H9 (cell line): ENCODE data around the gene CNIH2. TPM values are rescaled to one million over a fixed set of nuclear protein-coding genes. Genes with fewer than 3 reads are reported as not detected.

ENCODE experiments used
- DNase-seq: peaks from one replicate; pipeline ENCODE4 v3.0.0-alpha.2; 2017
- H2AFZ ChIP-seq: one replicate; pipeline ENCODE4 v1.6.1; 2013; ENCODE audit warnings: mild to moderate bottlenecking, low read length, control low read depth, moderate library complexity
- H2AK5ac ChIP-seq: 2 replicates; pipeline ENCODE4 v1.6.1; 2013; ENCODE audit warnings: low read length, control low read depth, mixed read lengths; ENCODE audit not compliant: insufficient read length
- H2BK120ac ChIP-seq: one replicate; pipeline ENCODE4 v1.6.1; 2013; ENCODE audit warnings: low read depth, mild to moderate bottlenecking, low read length, control low read depth, inconsistent platforms; ENCODE audit not compliant: poor library complexity, severe bottlenecking
- H2BK12ac ChIP-seq: 2 replicates; pipeline ENCODE4 v1.6.1; 2013; ENCODE audit warnings: low read length, control low read depth, mixed read lengths, low read depth; ENCODE audit not compliant: insufficient read length
- H2BK15ac ChIP-seq: 2 replicates; pipeline ENCODE4 v1.6.1; 2013; ENCODE audit warnings: low read depth, low read length, control low read depth
- H2BK20ac ChIP-seq: one replicate; pipeline ENCODE4 v1.6.1; 2013; ENCODE audit warnings: low read depth, mild to moderate bottlenecking, low read length, control low read depth, inconsistent platforms; ENCODE audit not compliant: poor library complexity, severe bottlenecking
- H2BK5ac ChIP-seq: 2 replicates; pipeline ENCODE4 v1.6.1; 2013; ENCODE audit warnings: low read length, control low read depth, mixed read lengths; ENCODE audit not compliant: insufficient read length
- H3K14ac ChIP-seq: 2 replicates; pipeline ENCODE4 v1.6.1; 2013; ENCODE audit warnings: low read length, control low read depth; ENCODE audit not compliant: insufficient read depth
- H3K18ac ChIP-seq: 2 replicates; pipeline ENCODE4 v1.6.1; 2013; ENCODE audit warnings: low read depth, mild to moderate bottlenecking, mixed read lengths, low read length, control low read depth; ENCODE audit not compliant: insufficient read length
- H3K23ac ChIP-seq: 2 replicates; pipeline ENCODE4 v1.6.1; 2013; ENCODE audit warnings: low read length, control low read depth, mixed read lengths, low read depth; ENCODE audit not compliant: insufficient read length
- H3K23me2 ChIP-seq: 2 replicates; pipeline ENCODE4 v1.6.1; 2013; ENCODE audit warnings: low read depth, mild to moderate bottlenecking, mixed read lengths, low read length, control low read depth; ENCODE audit not compliant: insufficient read length, poor library complexity, severe bottlenecking
- H3K27ac ChIP-seq: 2 replicates; pipeline ENCODE4 v1.5.1; 2013; ENCODE audit warnings: low read length, control low read depth, mixed read lengths, low read depth; ENCODE audit not compliant: insufficient read length
- H3K27me3 ChIP-seq: 2 replicates; pipeline ENCODE4 v1.6.1; 2013; ENCODE audit warnings: low read length, control low read depth, inconsistent platforms; ENCODE audit not compliant: insufficient read depth
- H3K4ac ChIP-seq: 2 replicates; pipeline ENCODE4 v1.6.1; 2013; ENCODE audit warnings: low read depth, mild to moderate bottlenecking, control low read depth, inconsistent platforms, low read length, moderate library complexity
- H3K4me1 ChIP-seq: 2 replicates; pipeline ENCODE4 v1.6.1; 2013; ENCODE audit warnings: low read length, control low read depth, inconsistent platforms; ENCODE audit not compliant: insufficient read depth
- H3K4me2 ChIP-seq: 2 replicates; pipeline ENCODE4 v1.6.1; 2013; ENCODE audit warnings: low read length, control low read depth, mixed read lengths; ENCODE audit not compliant: insufficient read length, insufficient read depth
- H3K56ac ChIP-seq: 2 replicates; pipeline ENCODE4 v1.6.1; 2013; ENCODE audit warnings: low read depth, mild to moderate bottlenecking, mixed read lengths, low read length, control low read depth; ENCODE audit not compliant: insufficient read length
- H3K79me1 ChIP-seq: 2 replicates; pipeline ENCODE4 v1.6.1; 2013; ENCODE audit warnings: low read depth, mild to moderate bottlenecking, moderate library complexity, low read length, control low read depth, inconsistent platforms; ENCODE audit not compliant: insufficient read depth, poor library complexity, severe bottlenecking
- H3K79me2 ChIP-seq: 2 replicates; pipeline ENCODE4 v1.6.1; 2013; ENCODE audit warnings: low read length, control low read depth, inconsistent platforms; ENCODE audit not compliant: insufficient read depth
- H3K9ac ChIP-seq: 2 replicates; pipeline ENCODE4 v1.6.1; 2013; ENCODE audit warnings: low read length, control low read depth, mixed read lengths; ENCODE audit not compliant: insufficient read length; ENCODE audit errors: extremely low read depth
- H3K9me3 ChIP-seq: one replicate; pipeline ENCODE4 v1.6.1; 2013; ENCODE audit warnings: low read depth, low read length, inconsistent platforms; ENCODE audit not compliant: control insufficient read depth
- H3T11ph ChIP-seq: one replicate; pipeline ENCODE4 v1.6.1; 2013; ENCODE audit warnings: mild to moderate bottlenecking, low read length, control low read depth, inconsistent platforms
- H4K20me1 ChIP-seq: one replicate; pipeline ENCODE4 v1.6.1; 2013; ENCODE audit not compliant: control insufficient read depth, insufficient read length, insufficient read depth
- H4K5ac ChIP-seq: 2 replicates; pipeline ENCODE4 v1.6.1; 2013; ENCODE audit warnings: low read depth, mild to moderate bottlenecking, mixed read lengths, low read length, control low read depth; ENCODE audit not compliant: insufficient read length
- H4K8ac ChIP-seq: replicated peaks from 2 replicates; pipeline ENCODE4 v1.6.1; 2013; ENCODE audit warnings: low read length, control low read depth, mixed read lengths, low read depth; ENCODE audit not compliant: insufficient read length
- H4K91ac ChIP-seq: 2 replicates; pipeline ENCODE4 v1.6.1; 2013; ENCODE audit warnings: low read depth, mild to moderate bottlenecking, moderate library complexity, mixed read lengths, low read length, control low read depth; ENCODE audit not compliant: insufficient read length
- H3K27ac Mint-ChIP-seq, 3 experiments: 2 replicates in 2 of 3; 3 replicates in 1 of 3; pipeline ENCODE4 v1.8.0; 2020 to 2021; ENCODE audit warnings: mixed read lengths in 3 of 3, mild to moderate bottlenecking in 1 of 3, moderate library complexity in 1 of 3
- H3K27me3 Mint-ChIP-seq: 2 replicates; pipeline ENCODE4 v1.8.0; 2021; ENCODE audit warnings: low read depth, mild to moderate bottlenecking, moderate library complexity, mixed read lengths
- H3K36me3 Mint-ChIP-seq, 3 experiments: 2 replicates in 2 of 3; 3 replicates in 1 of 3; pipeline ENCODE4 v1.8.0; 2020 to 2021; ENCODE audit warnings: low read depth in 3 of 3, mixed read lengths in 3 of 3; ENCODE audit not compliant: insufficient read depth in 1 of 3
- H3K4me1 Mint-ChIP-seq, 2 experiments: 2 replicates each; pipeline ENCODE4 v1.8.0; 2020; ENCODE audit warnings: mixed read lengths in 2 of 2
- H3K4me3 Mint-ChIP-seq, 2 experiments: 2 replicates in 1 of 2; 3 replicates in 1 of 2; pipeline ENCODE4 v1.8.0; 2020 to 2021; ENCODE audit warnings: mild to moderate bottlenecking in 2 of 2, mixed read lengths in 2 of 2, moderate library complexity in 1 of 2
- H3K9me3 Mint-ChIP-seq, 2 experiments: 2 replicates in 1 of 2; 3 replicates in 1 of 2; pipeline ENCODE4 v1.8.0; 2020; ENCODE audit warnings: mild to moderate bottlenecking in 2 of 2, mixed read lengths in 2 of 2, moderate library complexity in 1 of 2
- WGBS: extraction: QIAGEN DNeasy Blood & Tissue Kit; methylation state at CpG from one replicate; pipeline ENCODE4 v1.1.7; 2013; ENCODE audit warnings: missing lambda C conversion rate, low lambda C conversion rate, mixed read lengths; ENCODE audit not compliant: insufficient read length; ENCODE audit errors: extremely low coverage; 5-methylcytosine and 5-hydroxymethylcytosine counted together
- total RNA-seq: library from RNA; stranded (reverse); gene quantifications from 2 replicates; pipeline ENCODE4 v1.2.1, GENCODE V29; 2021
- TF ChIP-seq, protein P1 (sequence below): fragments of 200-600 bp; sonication (generic); conservative IDR thresholded peaks from 3 replicates; pipeline ENCODE4 v1.8.0; 2021; ENCODE audit warnings: antibody characterized with exemption, mild to moderate bottlenecking

Gene CNIH2
- total RNA-seq, 1 experiment from 2014 or later, result 12.0 TPM

DNA sequence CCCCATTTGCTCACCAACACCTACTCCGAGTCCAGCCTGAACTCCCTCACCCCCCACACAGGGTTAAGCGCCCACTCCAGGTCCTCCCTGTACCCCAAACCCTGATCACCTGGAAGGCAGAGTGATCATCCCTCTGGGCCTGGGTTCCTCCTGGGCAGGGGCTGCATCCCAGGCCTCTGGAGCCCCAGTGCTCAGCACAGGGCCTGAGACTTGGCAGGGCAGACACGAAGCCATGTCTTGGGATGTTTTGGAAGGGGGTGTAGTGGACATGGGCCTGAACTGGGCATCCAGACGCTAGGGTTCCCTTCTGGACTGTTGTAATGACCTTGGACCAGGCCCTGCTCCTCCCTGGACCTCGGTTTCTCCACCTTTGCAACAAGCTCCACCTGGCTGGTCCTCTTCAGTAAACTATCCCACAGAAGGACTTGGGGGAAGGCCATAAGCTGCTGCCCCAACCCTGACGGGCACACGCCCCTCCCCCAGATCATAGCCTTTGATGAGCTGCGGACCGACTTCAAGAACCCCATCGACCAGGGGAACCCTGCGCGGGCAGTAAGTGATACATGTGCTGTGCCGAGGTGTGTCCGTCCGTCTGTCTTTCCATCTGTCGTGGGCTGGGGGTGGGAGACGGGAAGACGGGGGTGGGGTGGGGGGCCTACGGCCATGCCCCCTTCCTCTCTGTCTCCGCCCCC, 3.9 kb downstream of the CNIH2 start:
- Histone ChIP-seq H2BK15ac (no peak overlapping the region), H3K14ac (peak overlapping the region; percentile 18; the same call in 1 of the 2 replicates), H3K4me1 (no peaks in the 10 kb centered on the region), H4K8ac (no peak overlapping the region), H3K9ac (no peak overlapping the region), H2BK12ac (no peak overlapping the region), H3K18ac (peak overlapping the region; percentile 10), H4K20me1 (no peaks in the 10 kb centered on the region), H4K91ac (no peak overlapping the region), H3K27ac (no peak overlapping the region), H3T11ph (no peak overlapping the region), H2AFZ (no peak overlapping the region), H4K5ac (no peak overlapping the region), H2BK5ac (no peak overlapping the region), H2BK120ac (no peak overlapping the region), H3K23ac (no peak overlapping the region), H3K79me1 (no peaks in the 10 kb centered on the region), H3K4me2 (no peak overlapping the region), H3K23me2 (no peaks in the 10 kb centered on the region), H2BK20ac (no peak overlapping the region), H3K79me2 (no peaks in the 10 kb centered on the region), H3K27me3 (no peaks in the 10 kb centered on the region), H2AK5ac (no peak overlapping the region), H3K56ac (no peak overlapping the region), H3K9me3 (no peaks in the 10 kb centered on the region), H3K4ac (no peak overlapping the region)
- WGBS, result no CpG with 5 or more reads among the region's 20 CpGs
- peaks cover 23% of the 10 kb centered on the region for H3K27me3 Mint-ChIP-seq
- no peak for DNase-seq
- TF ChIP-seq, protein P1, sequence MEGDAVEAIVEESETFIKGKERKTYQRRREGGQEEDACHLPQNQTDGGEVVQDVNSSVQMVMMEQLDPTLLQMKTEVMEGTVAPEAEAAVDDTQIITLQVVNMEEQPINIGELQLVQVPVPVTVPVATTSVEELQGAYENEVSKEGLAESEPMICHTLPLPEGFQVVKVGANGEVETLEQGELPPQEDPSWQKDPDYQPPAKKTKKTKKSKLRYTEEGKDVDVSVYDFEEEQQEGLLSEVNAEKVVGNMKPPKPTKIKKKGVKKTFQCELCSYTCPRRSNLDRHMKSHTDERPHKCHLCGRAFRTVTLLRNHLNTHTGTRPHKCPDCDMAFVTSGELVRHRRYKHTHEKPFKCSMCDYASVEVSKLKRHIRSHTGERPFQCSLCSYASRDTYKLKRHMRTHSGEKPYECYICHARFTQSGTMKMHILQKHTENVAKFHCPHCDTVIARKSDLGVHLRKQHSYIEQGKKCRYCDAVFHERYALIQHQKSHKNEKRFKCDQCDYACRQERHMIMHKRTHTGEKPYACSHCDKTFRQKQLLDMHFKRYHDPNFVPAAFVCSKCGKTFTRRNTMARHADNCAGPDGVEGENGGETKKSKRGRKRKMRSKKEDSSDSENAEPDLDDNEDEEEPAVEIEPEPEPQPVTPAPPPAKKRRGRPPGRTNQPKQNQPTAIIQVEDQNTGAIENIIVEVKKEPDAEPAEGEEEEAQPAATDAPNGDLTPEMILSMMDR, result no peak
- H3K36me3 Mint-ChIP-seq, result peaks cover 0 to 10% (median 9%) of the 10 kb centered on the region in 3 experiments; a peak in 5 of 7 replicates
- peaks cover 25 to 29% of the 10 kb centered on the region in 2 experiments for H3K4me1 Mint-ChIP-seq
- peak overlapping the region in 1 of 3 experiments; percentile 78; a peak in 2 of 7 replicates for H3K27ac Mint-ChIP-seq
- no peaks in the 10 kb centered on the region for H3K9me3 Mint-ChIP-seq
- H3K4me3 Mint-ChIP-seq, result peak overlapping the region in 1 of 2 experiments; percentile 23; a peak in 1 of 5 replicates
